Measurements from ENCODE around the gene BTRC.
A peak's percentile ranks its signal among the peaks of the same experiment; 100 is the strongest.

Gene BTRC

DNA sequence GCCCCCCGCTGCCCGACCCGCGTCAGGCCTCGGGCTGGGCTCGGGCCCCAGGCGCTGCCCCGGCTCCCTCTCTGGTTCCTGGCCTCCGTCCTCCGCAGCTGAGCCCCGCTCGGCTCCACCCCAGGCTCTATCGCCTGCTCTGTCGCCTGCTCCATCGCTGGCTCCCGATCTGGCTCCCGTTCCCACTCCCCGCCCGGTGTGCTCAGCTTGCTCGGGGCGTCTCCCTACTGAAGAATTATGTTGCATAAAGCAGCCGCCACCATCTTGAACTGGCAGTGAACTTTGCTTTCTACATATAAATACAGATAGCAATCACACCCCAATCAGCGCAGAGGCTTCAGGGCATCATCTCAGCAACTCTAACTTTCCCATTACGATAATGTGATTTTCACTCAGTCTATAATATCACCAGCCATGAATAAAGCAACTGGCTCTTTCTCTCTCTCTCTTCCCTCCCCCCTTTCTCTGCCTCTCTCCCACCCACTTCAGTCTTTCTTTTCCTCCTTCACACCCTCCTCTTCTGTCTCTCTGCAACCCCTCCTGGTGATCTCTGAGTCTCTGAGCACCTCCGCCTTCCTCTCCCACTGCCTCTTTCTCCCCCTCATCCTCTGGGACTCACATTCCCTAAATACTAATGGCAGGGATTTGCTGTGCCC, 43.3 kb upstream of the BTRC start:
- Histone ChIP-seq H3K18ac (ENCODE audit: low read length) (no peak overlapping the region), H3K79me1 (ENCODE audit: low read length) (no peaks in the 10 kb centered on the region)

DNA sequence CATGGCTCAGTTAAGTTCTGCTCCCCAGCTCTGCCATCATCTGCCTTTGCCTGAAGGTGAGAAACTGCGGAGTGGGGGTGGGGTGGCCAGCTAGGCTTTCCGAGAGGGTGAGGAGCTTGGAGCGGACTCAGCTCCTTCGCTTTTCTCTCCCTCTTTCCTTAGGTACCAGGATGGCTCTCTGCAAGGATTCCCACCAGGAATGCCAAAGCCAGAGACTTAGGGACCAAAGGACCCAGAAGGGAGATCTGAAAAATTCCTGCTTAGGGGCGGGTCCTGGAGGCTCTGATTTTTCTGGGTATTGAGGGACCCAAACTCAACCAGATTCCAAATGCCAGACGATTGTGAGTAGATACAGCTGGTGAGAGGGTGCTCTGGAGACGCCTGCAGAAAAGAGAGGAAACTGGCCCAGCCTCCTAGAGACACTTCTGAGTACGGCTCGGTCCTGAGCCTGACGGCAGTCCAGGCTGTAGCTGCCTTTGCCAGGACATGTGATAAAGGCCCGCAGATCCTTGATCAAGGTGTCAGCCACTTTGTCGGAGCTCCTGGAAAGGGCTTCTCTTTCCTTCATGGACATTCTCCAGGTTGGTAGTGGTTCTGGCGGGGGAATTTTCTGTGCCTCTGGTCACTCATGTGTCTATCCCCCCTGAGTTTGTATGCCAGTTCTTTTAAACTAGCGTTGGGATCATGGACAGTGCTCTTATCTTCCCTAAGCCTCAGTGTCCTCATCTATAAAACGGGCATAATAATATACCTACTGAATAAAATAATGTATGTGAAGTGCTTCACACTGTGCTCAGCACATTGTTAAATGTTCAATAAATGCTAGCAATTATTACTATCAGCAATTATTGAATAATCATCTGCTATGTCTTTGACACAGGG, 42.5 kb upstream of the BTRC start:
- DNase-seq: peak in 1 of 2 donors; percentile 8
- H3K4me2 ChIP-seq (ENCODE audit: low read length): no peak overlapping the region
- no peak overlapping the region for H3K27ac ChIP-seq (ENCODE audit: low read depth, low read length)
- no peak overlapping the region for H2BK5ac ChIP-seq (ENCODE audit: low read depth, low read length, poor library complexity)
- H3K9me3 ChIP-seq (ENCODE audit: insufficient read depth, low read depth, low read length): no peaks in the 10 kb centered on the region
- no peak overlapping the region for H2AFZ ChIP-seq (ENCODE audit: insufficient read depth, low read length, poor library complexity)
- no peak overlapping the region for H3K4ac ChIP-seq (ENCODE audit: low read depth, low read length)
- no peak overlapping the region for H3K14ac ChIP-seq (ENCODE audit: low read length)
- H3K23ac ChIP-seq (ENCODE audit: low read length): no peak overlapping the region
- no peak overlapping the region for H4K12ac ChIP-seq (ENCODE audit: low read depth, low read length)
- H2AK5ac ChIP-seq (ENCODE audit: low read length): no peak overlapping the region
- no peak overlapping the region for H3K9ac ChIP-seq (ENCODE audit: low read length)
- no CpG with 5 or more reads among the region's 15 CpGs for WGBS (ENCODE audit: extremely low coverage, insufficient coverage, insufficient read length)
- H3K27me3 ChIP-seq (ENCODE audit: insufficient read depth, low read length): no peaks in the 10 kb centered on the region
- H4K91ac ChIP-seq (ENCODE audit: low read depth, low read length): no peak overlapping the region
- no peak overlapping the region for H3K18ac ChIP-seq (ENCODE audit: low read length)
- H3K4me1 ChIP-seq (ENCODE audit: control insufficient read depth in 1 of 2, insufficient read depth in 2 of 2, low read length in 2 of 2): no peaks in the 10 kb centered on the region
- H3K4me3 ChIP-seq (ENCODE audit: low read depth, low read length): no peak overlapping the region
- no peaks in the 10 kb centered on the region for H3K79me2 ChIP-seq (ENCODE audit: control insufficient read depth, insufficient read depth, low read length, poor library complexity)
- H4K8ac ChIP-seq (ENCODE audit: low read depth, low read length): no peak overlapping the region
- no peaks in the 10 kb centered on the region for H3K79me1 ChIP-seq (ENCODE audit: low read length)
- no peak overlapping the region for H2BK120ac ChIP-seq (ENCODE audit: insufficient read depth, low read length, poor library complexity)
- H3K36me3 ChIP-seq (ENCODE audit: control insufficient read depth in 1 of 2, insufficient read depth in 2 of 2, low read length in 2 of 2): no peaks in the 10 kb centered on the region
- no peak overlapping the region for H2BK12ac ChIP-seq (ENCODE audit: low read length)

More for the DNA sequence above, 43.3 kb upstream of the BTRC start:
- Histone ChIP-seq H3K79me2 (ENCODE audit: control insufficient read depth, insufficient read depth, low read length, poor library complexity) (no peaks in the 10 kb centered on the region), H2BK120ac (ENCODE audit: insufficient read depth, low read length, poor library complexity) (no peak overlapping the region), H3K9ac (ENCODE audit: low read length) (no peak overlapping the region), H2AFZ (ENCODE audit: insufficient read depth, low read length, poor library complexity) (no peak overlapping the region), H3K14ac (ENCODE audit: low read length) (no peak overlapping the region), H3K4ac (ENCODE audit: low read depth, low read length) (no peak overlapping the region), H3K4me1 (ENCODE audit: control insufficient read depth in 1 of 2, insufficient read depth in 2 of 2, low read length in 2 of 2) (no peaks in the 10 kb centered on the region), H3K36me3 (ENCODE audit: control insufficient read depth in 1 of 2, insufficient read depth in 2 of 2, low read length in 2 of 2) (no peaks in the 10 kb centered on the region), H4K8ac (ENCODE audit: low read depth, low read length) (peak overlapping the region; percentile 27), H3K27me3 (ENCODE audit: insufficient read depth, low read length) (no peaks in the 10 kb centered on the region), H4K12ac (ENCODE audit: low read depth, low read length) (peak overlapping the region; percentile 74), H3K4me3 (ENCODE audit: low read depth, low read length) (no peak overlapping the region), H3K27ac (ENCODE audit: low read depth, low read length) (no peak overlapping the region), H3K9me3 (ENCODE audit: insufficient read depth, low read depth, low read length) (no peaks in the 10 kb centered on the region), H4K91ac (ENCODE audit: low read depth, low read length) (no peak overlapping the region), H3K23ac (ENCODE audit: low read length) (no peak overlapping the region), H2BK5ac (ENCODE audit: low read depth, low read length, poor library complexity) (no peak overlapping the region), H2AK5ac (ENCODE audit: low read length) (no peak overlapping the region), H3K4me2 (ENCODE audit: low read length) (no peak overlapping the region), H2BK12ac (ENCODE audit: low read length) (no peak overlapping the region)
- no peak for DNase-seq
- WGBS (ENCODE audit: extremely low coverage, insufficient coverage, insufficient read length): no CpG with 5 or more reads among the region's 25 CpGs

DNA sequence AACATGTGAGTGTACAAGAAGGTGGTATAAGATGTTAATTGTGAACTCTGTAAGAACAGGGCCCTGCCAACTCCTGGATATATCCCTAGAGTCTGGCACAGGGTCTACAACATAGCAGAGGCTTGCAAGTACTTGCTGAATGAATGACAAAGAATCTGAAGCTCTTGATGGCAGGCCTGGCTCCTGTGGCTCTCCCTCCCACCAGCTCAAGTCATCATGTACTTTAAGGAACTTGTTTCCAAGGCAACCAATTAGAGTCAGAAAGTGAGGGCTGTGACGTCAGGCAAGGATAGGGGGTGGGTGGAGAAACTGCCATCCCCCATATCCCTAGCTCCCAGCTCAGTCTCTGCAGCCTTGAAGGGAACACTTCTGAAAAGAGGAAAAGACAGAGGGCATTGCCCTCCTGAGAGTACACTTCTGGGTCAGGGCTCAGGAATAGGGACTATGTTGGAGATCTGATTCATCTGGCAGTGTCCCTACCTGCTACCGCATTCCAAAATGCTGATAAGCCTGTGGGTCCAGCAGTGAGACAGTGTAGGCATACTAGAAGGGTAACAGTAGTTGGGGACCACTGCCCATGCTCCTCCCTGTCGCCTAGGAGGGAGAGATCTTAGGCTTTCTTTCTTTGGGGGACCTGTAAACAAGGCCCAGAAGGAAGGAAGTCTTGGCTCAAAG, 34.6 kb upstream of the BTRC start:
- Histone ChIP-seq H4K91ac (ENCODE audit: low read depth, low read length) (no peak overlapping the region), H2BK12ac (ENCODE audit: low read length) (no peak overlapping the region), H3K79me1 (ENCODE audit: low read length) (no peaks in the 10 kb centered on the region), H3K27ac (ENCODE audit: low read depth, low read length) (no peak overlapping the region), H3K9ac (ENCODE audit: low read length) (no peak overlapping the region), H3K27me3 (ENCODE audit: insufficient read depth, low read length) (no peaks in the 10 kb centered on the region), H4K8ac (ENCODE audit: low read depth, low read length) (no peak overlapping the region), H2BK5ac (ENCODE audit: low read depth, low read length, poor library complexity) (no peak overlapping the region), H4K12ac (ENCODE audit: low read depth, low read length) (no peak overlapping the region), H3K79me2 (ENCODE audit: control insufficient read depth, insufficient read depth, low read length, poor library complexity) (no peaks in the 10 kb centered on the region), H2BK120ac (ENCODE audit: insufficient read depth, low read length, poor library complexity) (no peak overlapping the region), H2AK5ac (ENCODE audit: low read length) (no peak overlapping the region), H2AFZ (ENCODE audit: insufficient read depth, low read length, poor library complexity) (no peak overlapping the region), H3K4ac (ENCODE audit: low read depth, low read length) (no peak overlapping the region), H3K9me3 (ENCODE audit: insufficient read depth, low read depth, low read length) (no peaks in the 10 kb centered on the region), H3K36me3 (ENCODE audit: control insufficient read depth in 1 of 2, insufficient read depth in 2 of 2, low read length in 2 of 2) (no peaks in the 10 kb centered on the region), H3K23ac (ENCODE audit: low read length) (no peak overlapping the region), H3K18ac (ENCODE audit: low read length) (no peak overlapping the region), H3K14ac (ENCODE audit: low read length) (no peak overlapping the region), H3K4me1 (ENCODE audit: control insufficient read depth in 1 of 2, insufficient read depth in 2 of 2, low read length in 2 of 2) (no peaks in the 10 kb centered on the region), H3K4me2 (ENCODE audit: low read length) (no peak overlapping the region), H3K4me3 (ENCODE audit: low read depth, low read length) (no peak overlapping the region)
- DNase-seq: peak; percentile 7 to 51
- no CpG with 5 or more reads among the region's 3 CpGs for WGBS (ENCODE audit: extremely low coverage, insufficient coverage, insufficient read length)

DNA sequence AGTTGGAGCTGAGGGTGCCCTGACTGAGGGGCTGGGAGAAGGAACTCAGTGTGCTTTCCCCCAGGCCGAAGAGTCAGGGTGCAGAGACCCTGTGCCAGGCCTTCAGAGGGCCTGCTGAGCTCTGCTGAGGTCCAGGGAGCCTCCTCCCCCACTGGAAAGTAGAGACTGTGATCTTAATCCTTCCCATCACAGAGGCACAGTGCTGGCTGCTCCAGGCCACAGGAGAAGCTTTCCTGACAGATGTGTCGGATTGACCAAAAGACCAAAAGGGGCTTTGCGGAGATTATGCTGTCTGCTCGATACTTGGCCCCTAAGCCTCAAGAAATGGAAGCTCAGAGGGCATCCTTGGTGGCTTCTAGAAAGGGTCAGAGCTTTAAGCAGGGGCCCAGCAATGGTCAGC, 32.9 kb upstream of the BTRC start:
- H3K79me2 ChIP-seq (ENCODE audit: control insufficient read depth, insufficient read depth, low read length, poor library complexity): no peaks in the 10 kb centered on the region
- H2AFZ ChIP-seq (ENCODE audit: insufficient read depth, low read length, poor library complexity): no peak overlapping the region
- no peak overlapping the region for H3K4me2 ChIP-seq (ENCODE audit: low read length)
- no peak overlapping the region for H2BK120ac ChIP-seq (ENCODE audit: insufficient read depth, low read length, poor library complexity)
- no peak overlapping the region for H3K23ac ChIP-seq (ENCODE audit: low read length)
- no peak overlapping the region for H3K4me3 ChIP-seq (ENCODE audit: low read depth, low read length)
- no peak overlapping the region for H3K9ac ChIP-seq (ENCODE audit: low read length)
- no peak overlapping the region for H3K18ac ChIP-seq (ENCODE audit: low read length)
- no CpG with 5 or more reads among the region's 4 CpGs for WGBS (ENCODE audit: extremely low coverage, insufficient coverage, insufficient read length)
- H3K27ac ChIP-seq (ENCODE audit: low read depth, low read length): no peak overlapping the region
- H3K4ac ChIP-seq (ENCODE audit: low read depth, low read length): no peak overlapping the region
- H3K4me1 ChIP-seq (ENCODE audit: control insufficient read depth in 1 of 2, insufficient read depth in 2 of 2, low read length in 2 of 2): no peaks in the 10 kb centered on the region
- H3K14ac ChIP-seq (ENCODE audit: low read length): no peak overlapping the region
- no peak overlapping the region for H4K91ac ChIP-seq (ENCODE audit: low read depth, low read length)
- no peaks in the 10 kb centered on the region for H3K79me1 ChIP-seq (ENCODE audit: low read length)
- no peak overlapping the region for H2BK12ac ChIP-seq (ENCODE audit: low read length)
- H3K9me3 ChIP-seq (ENCODE audit: insufficient read depth, low read depth, low read length): no peaks in the 10 kb centered on the region
- no peaks in the 10 kb centered on the region for H3K27me3 ChIP-seq (ENCODE audit: insufficient read depth, low read length)
- no peak overlapping the region for H4K12ac ChIP-seq (ENCODE audit: low read depth, low read length)
- H4K8ac ChIP-seq (ENCODE audit: low read depth, low read length): no peak overlapping the region
- no peak overlapping the region for H2BK5ac ChIP-seq (ENCODE audit: low read depth, low read length, poor library complexity)
- DNase-seq: no peak
- H3K36me3 ChIP-seq (ENCODE audit: control insufficient read depth in 1 of 2, insufficient read depth in 2 of 2, low read length in 2 of 2): no peaks in the 10 kb centered on the region
- H2AK5ac ChIP-seq (ENCODE audit: low read length): no peak overlapping the region

Measured in trophoblast cell (in vitro differentiated cells and primary cell).